Measurements from ENCODE around the gene HUNK. TPM values are rescaled to one million over a fixed set of nuclear protein-coding genes. Genes with fewer than 3 reads are reported as not detected.

HUNK gene
- total RNA-seq, 1 donor from 2014 or later: 2.0 TPM

- Histone ChIP-seq H3K27ac (no peak overlapping the region), H3K4me1 (no peaks in the 10 kb centered on the region), H3K4me3 (no peak overlapping the region), H3K36me3 (no peaks in the 10 kb centered on the region), H3K9me3 (no peaks in the 10 kb centered on the region), H3K27me3 (peaks cover 4% of the 10 kb centered on the region)
- no peak for TF ChIP-seq CTCF (IDR thresholded peaks at IDR 0.05)
- DNase-seq (no peak), ATAC-seq (no peak)
- intact Hi-C loops (cut with DNase I): no loop called here
Observed at GRCh38 chr21:31905503-31906451, 33.0 kb downstream of the HUNK start.

GRCh38 chr21:31908106-31909031, 35.5 kb downstream of the HUNK start:
- H3K4me3 ChIP-seq: no peak overlapping the region
- H3K27me3 ChIP-seq: peaks cover 4% of the 10 kb centered on the region
- no peak overlapping the region for H3K27ac ChIP-seq
- H3K4me1 ChIP-seq: no peaks in the 10 kb centered on the region
- intact Hi-C loops (cut with DNase I): no loop called here
- TF ChIP-seq CTCF (IDR thresholded peaks at IDR 0.05): no peak
- no peaks in the 10 kb centered on the region for H3K9me3 ChIP-seq
- peak; percentile 75 for ATAC-seq
- no peak for DNase-seq
- H3K36me3 ChIP-seq: no peaks in the 10 kb centered on the region

GRCh38 chr21:31909153-31910073, 36.6 kb downstream of the HUNK start:
- Histone ChIP-seq H3K4me3 (no peak overlapping the region), H3K9me3 (no peaks in the 10 kb centered on the region), H3K27me3 (peaks cover 4% of the 10 kb centered on the region), H3K27ac (no peak overlapping the region), H3K36me3 (no peaks in the 10 kb centered on the region), H3K4me1 (no peaks in the 10 kb centered on the region)
- TF ChIP-seq CTCF (IDR thresholded peaks at IDR 0.05): no peak
- no peak for ATAC-seq
- no peak for DNase-seq
- intact Hi-C loops (cut with DNase I): no loop called here

GRCh38 chr21:31910074-31910470, 37.3 kb downstream of the HUNK start:
- no peak overlapping the region for H3K27ac ChIP-seq
- no peaks in the 10 kb centered on the region for H3K4me1 ChIP-seq
- no peaks in the 10 kb centered on the region for H3K9me3 ChIP-seq
- intact Hi-C loops (cut with DNase I): no loop called here
- no peak overlapping the region for H3K4me3 ChIP-seq
- peaks cover 4% of the 10 kb centered on the region for H3K27me3 ChIP-seq
- ATAC-seq: no peak
- H3K36me3 ChIP-seq: no peaks in the 10 kb centered on the region
- no peak for DNase-seq
- TF ChIP-seq CTCF (IDR thresholded peaks at IDR 0.05): no peak
